A673 (cell line): ENCODE data around the gene ARSI. TPM values are rescaled to one million over a fixed set of nuclear protein-coding genes. Genes with fewer than 3 reads are reported as not detected.

ENCODE experiments used
- BruUV-seq: library from RNA; stranded (reverse); fragments of 400-500 nt; replicated peaks from 2 replicates; lab custom pipeline; 2021; lab: Mats Ljungman, UMichigan
- CTCF ChIA-PET: fragments of 300-600 bp; sonication (Branson Sonifier 250); formaldehyde crosslinking; loops from one replicate; lab custom pipeline; 2022; ENCODE audit warnings: antibody characterized with exemption; lab: Charles Lee
- POLR2A ChIA-PET: fragments of 300-600 bp; sonication (Branson Sonifier 250); formaldehyde crosslinking; loops from one replicate; lab custom pipeline; 2022; ENCODE audit warnings: antibody characterized with exemption; ENCODE audit not compliant: low non-redundant PET; lab: Charles Lee
- DNase-seq: peaks from one replicate; pipeline ENCODE4 v3.0.0-alpha.2; 2015; ENCODE audit warnings: low spot score
- H3K27ac ChIP-seq: fragments of 200-600 bp; sonication (generic); 2 replicates; pipeline ENCODE4 v1.5.1; 2016; ENCODE audit warnings: mixed run types, low read depth, mild to moderate bottlenecking, mixed read lengths, antibody characterized with exemption, low read length; ENCODE audit not compliant: poor library complexity, severe bottlenecking
- H3K27me3 ChIP-seq: fragments of 200-600 bp; sonication (generic); replicated peaks from 2 replicates; pipeline ENCODE4 v1.6.1; 2017; ENCODE audit warnings: mixed run types, low read depth, mild to moderate bottlenecking, mixed read lengths, antibody characterized with exemption, low read length; ENCODE audit not compliant: insufficient read depth, poor library complexity
- H3K36me3 ChIP-seq: fragments of 200-600 bp; sonication (generic); 2 replicates; pipeline ENCODE4 v1.6.1; 2016; ENCODE audit warnings: mixed run types, mild to moderate bottlenecking, mixed read lengths, antibody characterized with exemption, low read length; ENCODE audit not compliant: insufficient read depth, poor library complexity, severe bottlenecking
- H3K4me1 ChIP-seq: fragments of 200-600 bp; sonication (generic); 2 replicates; pipeline ENCODE4 v1.6.1; 2017; ENCODE audit warnings: mixed run types, mild to moderate bottlenecking, mixed read lengths, antibody characterized with exemption, low read length; ENCODE audit not compliant: insufficient read depth, poor library complexity, severe bottlenecking
- H3K4me3 ChIP-seq: fragments of 200-600 bp; sonication (generic); 2 replicates; pipeline ENCODE4 v1.5.1; 2016; ENCODE audit warnings: low read depth, mixed run types, mild to moderate bottlenecking, mixed read lengths, low read length; ENCODE audit not compliant: poor library complexity, severe bottlenecking
- H3K9me3 ChIP-seq: fragments of 200-600 bp; sonication (generic); 2 replicates; pipeline ENCODE4 v1.6.1; 2016; ENCODE audit warnings: mixed run types, low read depth, mild to moderate bottlenecking, mixed read lengths, antibody characterized with exemption, low read length; ENCODE audit not compliant: poor library complexity, severe bottlenecking
- CTCF ChIP-seq: fragments of 300-800, 200-600 bp; sonication (generic); conservative IDR thresholded peaks from 2 replicates; pipeline ENCODE4 v1.5.1; 2017; ENCODE audit warnings: low read depth, mild to moderate bottlenecking, antibody characterized with exemption, low read length, moderate library complexity, mixed read lengths
- EZH2 ChIP-seq: fragments of 200-600 bp; sonication (generic); IDR thresholded peaks from 2 replicates; pipeline ENCODE4 v1.6.1; 2017; ENCODE audit warnings: borderline replicate concordance, low read depth, mild to moderate bottlenecking, mixed read lengths, antibody characterized with exemption, low read length; ENCODE audit not compliant: poor library complexity, severe bottlenecking
- intact Hi-C: fragments of 100-400 bp; cut with micrococcal nuclease; formaldehyde crosslinking; loops from one replicate; pipeline ENCODE4 v1.10.0; 2022; ENCODE audit not compliant: unreplicated experiment
- total RNA-seq: library from RNA; stranded (reverse); gene quantifications from 2 replicates; pipeline ENCODE4 v1.2.3, GENCODE V29; 2021

Gene ARSI
- total RNA-seq, 1 experiment from 2014 or later: 0.30 TPM

DNA sequence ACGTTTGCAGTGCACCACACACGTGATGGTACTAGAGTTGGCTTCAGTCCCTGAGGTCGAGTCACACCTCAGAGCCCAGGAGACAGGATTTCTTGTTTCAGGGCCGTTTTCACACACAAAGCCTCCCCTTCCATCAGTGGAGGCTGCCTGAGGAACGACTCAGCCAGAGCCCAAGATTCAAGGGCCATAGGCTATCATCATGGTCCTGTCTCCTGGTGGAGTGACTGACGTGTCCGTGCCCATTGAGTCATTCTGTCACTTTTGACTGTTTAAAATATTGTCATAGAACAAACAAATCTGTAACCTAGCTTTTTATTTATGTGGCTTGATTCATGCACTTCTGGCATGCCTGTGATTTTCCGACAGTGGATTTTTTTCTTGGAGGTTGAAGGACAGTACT lies 41.5 kb downstream of the ARSI start:
- intact Hi-C loops: no loop called here
- no peak overlapping the region for H3K27ac ChIP-seq
- peaks cover 10% of the 10 kb centered on the region for H3K4me1 ChIP-seq
- TF ChIP-seq EZH2: no peak
- no peak for TF ChIP-seq CTCF
- no peaks in the 10 kb centered on the region for H3K9me3 ChIP-seq
- no peaks in the 10 kb centered on the region for H3K27me3 ChIP-seq
- no TSS peak for BruUV-seq
- CTCF ChIA-PET: no interaction called here
- no peak overlapping the region for H3K4me3 ChIP-seq
- H3K36me3 ChIP-seq: no peaks in the 10 kb centered on the region
- POLR2A ChIA-PET: interaction anchor here (0.7 kb wide), 1 partner anchor 1723 kb away, joined by 4 read pairs; no protein-coding TSS in a partner anchor
- DNase-seq: no peak

DNA sequence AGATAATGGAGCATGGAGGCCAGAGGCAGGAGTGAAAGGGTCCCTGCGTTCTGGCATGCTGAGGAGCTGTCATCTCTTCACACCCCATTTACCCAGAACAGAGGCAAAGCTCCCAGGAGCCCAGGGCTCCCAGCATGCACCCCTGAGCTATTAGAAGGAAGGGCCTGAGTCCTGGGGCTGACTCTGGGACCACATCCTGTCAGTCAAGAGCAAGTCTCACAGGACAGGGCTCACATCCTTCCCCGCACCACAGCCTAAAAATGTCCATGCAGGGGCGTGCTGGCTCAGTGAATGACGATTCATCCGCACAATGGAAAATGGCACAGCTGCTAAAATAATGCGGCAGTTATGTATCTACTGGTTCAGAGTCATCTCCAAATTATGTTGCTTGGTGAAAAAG lies 44.6 kb downstream of the ARSI start:
- BruUV-seq: no TSS peak
- intact Hi-C loops: no loop called here

GRCh38 chr5:150257424-150257823 lies 45.3 kb downstream of the ARSI start:
- Histone ChIP-seq H3K9me3 (no peaks in the 10 kb centered on the region), H3K36me3 (no peaks in the 10 kb centered on the region), H3K27me3 (no peaks in the 10 kb centered on the region), H3K4me1 (no peaks in the 10 kb centered on the region), H3K27ac (no peak overlapping the region), H3K4me3 (no peak overlapping the region)
- DNase-seq: no peak
- TF ChIP-seq EZH2 (no peak), CTCF (no peak)
- CTCF ChIA-PET: no interaction called here
- POLR2A ChIA-PET: no interaction called here
- BruUV-seq: no TSS peak
- intact Hi-C loops: no loop called here

More for the DNA sequence above, 44.6 kb downstream of the ARSI start:
- Histone ChIP-seq H3K4me3 (no peak overlapping the region), H3K36me3 (no peaks in the 10 kb centered on the region), H3K4me1 (no peaks in the 10 kb centered on the region), H3K27ac (no peak overlapping the region), H3K27me3 (no peaks in the 10 kb centered on the region), H3K9me3 (no peaks in the 10 kb centered on the region)
- ChIA-PET CTCF (no interaction called here), POLR2A (no interaction called here)
- peak; percentile 60 for DNase-seq
- TF ChIP-seq CTCF (no peak), EZH2 (no peak)
